ENCODE results near the gene GPR84. TPM values are rescaled to one million over a fixed set of nuclear protein-coding genes. Genes with fewer than 3 reads are reported as not detected.
A peak's percentile ranks its signal among the peaks of the same experiment; 100 is the strongest.

The GPR84 gene
- polyA plus RNA-seq, 1 experiment, result not detected

GRCh38 chr12:54386403-54387113, 22.3 kb upstream of the GPR84 start:
- TF ChIP-seq CTCF (IDR thresholded peaks at IDR 0.05; ENCODE audit: low read depth, low read length), result no peak
- H3K27ac ChIP-seq (ENCODE audit: low read depth, low read length), result no peak overlapping the region
- no peaks in the 10 kb centered on the region for H3K27me3 ChIP-seq (ENCODE audit: control insufficient read depth, insufficient read depth, low read length)
- no peaks in the 10 kb centered on the region for H3K9me3 ChIP-seq (ENCODE audit: control insufficient read depth, insufficient read depth, low read length)
- no peak for DNase-seq (ENCODE audit: low read depth, low spot score)
- ChIA-PET CTCF (interaction anchor here (1.5 to 11.6 kb wide), 4 partner anchors 13 to 172 kb away, joined by 5 to 212 read pairs (median 7); no protein-coding TSS in a partner anchor), POLR2A (no interaction called here)
- no peak overlapping the region for H3K4me3 ChIP-seq (ENCODE audit: low read depth, low read length)

- no peaks in the 10 kb centered on the region for H3K27me3 ChIP-seq (ENCODE audit: control insufficient read depth, insufficient read depth, low read length)
- H3K4me3 ChIP-seq (ENCODE audit: low read depth, low read length), result no peak overlapping the region
- no peak for DNase-seq (ENCODE audit: low read depth, low spot score)
- no peaks in the 10 kb centered on the region for H3K9me3 ChIP-seq (ENCODE audit: control insufficient read depth, insufficient read depth, low read length)
- CTCF ChIA-PET, result interaction anchor here (1.3 to 11.6 kb wide), 5 partner anchors 8 to 171 kb away, joined by 4 to 212 read pairs (median 6); no protein-coding TSS in a partner anchor
- H3K27ac ChIP-seq (ENCODE audit: low read depth, low read length), result no peak overlapping the region
- TF ChIP-seq CTCF (IDR thresholded peaks at IDR 0.05; ENCODE audit: low read depth, low read length), result no peak
- POLR2A ChIA-PET, result interaction anchor here (0.6 kb wide), 1 partner anchor 1527 kb away, joined by 4 read pairs; no protein-coding TSS in a partner anchor
Observed at GRCh38 chr12:54385251-54385914, 21.1 kb upstream of the GPR84 start.

GRCh38 chr12:54384591-54385041, 20.3 kb upstream of the GPR84 start, which contains the start of gene ZNF385A:
Gene ZNF385A (minus strand): TSS chr12:54384733. CDS start chr12:54384514, 219 bp downstream.
- no peaks in the 10 kb centered on the region for H3K27me3 ChIP-seq (ENCODE audit: control insufficient read depth, insufficient read depth, low read length)
- DNase-seq (ENCODE audit: low read depth, low spot score), result no peak
- no peaks in the 10 kb centered on the region for H3K9me3 ChIP-seq (ENCODE audit: control insufficient read depth, insufficient read depth, low read length)
- POLR2A ChIA-PET, result interaction anchor here (0.6 kb wide), 1 partner anchor 1528 kb away, joined by 4 read pairs; no protein-coding TSS in a partner anchor
- CTCF ChIA-PET, result interaction anchor here (1.3 to 11.6 kb wide), 4 partner anchors 9 to 55 kb away, joined by 4 to 212 read pairs (median 16); no protein-coding TSS in a partner anchor
- H3K4me3 ChIP-seq (ENCODE audit: low read depth, low read length), result no peak within 1 kb of the TSS
- no peak for TF ChIP-seq CTCF (IDR thresholded peaks at IDR 0.05; ENCODE audit: low read depth, low read length)
- H3K27ac ChIP-seq (ENCODE audit: low read depth, low read length), result peak within 1 kb of the TSS; percentile 73

GRCh38 chr12:54383041-54383609, 18.8 kb upstream of the GPR84 start:
- H3K27me3 ChIP-seq (ENCODE audit: control insufficient read depth, insufficient read depth, low read length), result no peaks in the 10 kb centered on the region
- CTCF ChIA-PET, result interaction anchor here (0.8 to 11.6 kb wide), 8 partner anchors 10 to 168 kb away, joined by 3 to 212 read pairs (median 17); partner anchors contain the start of gene COPZ1
- H3K9me3 ChIP-seq (ENCODE audit: control insufficient read depth, insufficient read depth, low read length), result no peaks in the 10 kb centered on the region
- POLR2A ChIA-PET, result interaction anchor here (0.6 to 1.2 kb wide), 2 partner anchors 9 to 103 kb away, joined by 3 to 4 read pairs; partner anchors contain the start of gene HNRNPA1
- TF ChIP-seq CTCF (IDR thresholded peaks at IDR 0.05; ENCODE audit: low read depth, low read length), result no peak
- H3K27ac ChIP-seq (ENCODE audit: low read depth, low read length), result peak overlapping the region; percentile 73
- no peak overlapping the region for H3K4me3 ChIP-seq (ENCODE audit: low read depth, low read length)
- peak; percentile 70 for DNase-seq (ENCODE audit: low read depth, low spot score)

Data from AG04450 (cell line).